Hepatocyte (in vitro differentiated cells): ENCODE results near the gene SRGAP2B. TPM values are rescaled to one million over a fixed set of nuclear protein-coding genes. Genes with fewer than 3 reads are reported as not detected.
"Not testable (repeated sequence)": the region's sequence is repeated elsewhere in the genome, so short reads cannot be mapped to it uniquely, and the experiment has no call there.

Experiments used
- DNase-seq: peaks from one replicate; pipeline ENCODE4 v3.0.0-alpha.2; 2016; ENCODE audit warnings: low spot score
- H2AFZ ChIP-seq: fragments of 200-600 bp; sonication (generic); 2 replicates; pipeline ENCODE4 v1.6.0; 2016; ENCODE audit warnings: antibody characterized with exemption, mild to moderate bottlenecking
- H3K27ac ChIP-seq: fragments of 200-600 bp; sonication (generic); 2 replicates; pipeline ENCODE4 v1.5.1; 2016; ENCODE audit warnings: mild to moderate bottlenecking
- H3K27me3 ChIP-seq: fragments of 200-600 bp; sonication (generic); 2 replicates; pipeline ENCODE4 v1.6.1; 2016
- H3K36me3 ChIP-seq: fragments of 200-600 bp; sonication (generic); replicated peaks from 2 replicates; pipeline ENCODE4 v1.5.1; 2016; ENCODE audit warnings: low read depth; ENCODE audit not compliant: insufficient read depth
- H3K4me1 ChIP-seq: fragments of 200-600 bp; sonication (generic); 2 replicates; pipeline ENCODE4 v1.5.1; 2016; ENCODE audit warnings: mild to moderate bottlenecking, moderate library complexity; ENCODE audit not compliant: insufficient read depth
- H3K4me2 ChIP-seq: fragments of 200-600 bp; sonication (generic); 2 replicates; pipeline ENCODE4 v1.6.0; 2016
- H3K4me3 ChIP-seq: fragments of 200-600 bp; sonication (generic); 2 replicates; pipeline ENCODE4 v1.5.1; 2016; ENCODE audit warnings: mild to moderate bottlenecking
- H3K79me2 ChIP-seq: fragments of 200-600 bp; sonication (generic); 2 replicates; pipeline ENCODE4 v1.6.0; 2017; ENCODE audit warnings: mild to moderate bottlenecking
- H3K9me2 ChIP-seq: fragments of 200-600 bp; sonication (generic); replicated peaks from 2 replicates; pipeline ENCODE4 v1.6.0; 2017; ENCODE audit warnings: mild to moderate bottlenecking; ENCODE audit not compliant: insufficient read depth
- H3K9me3 ChIP-seq: fragments of 200-600 bp; sonication (generic); 2 replicates; pipeline ENCODE4 v1.5.1; 2016; ENCODE audit warnings: low read depth, mild to moderate bottlenecking
- H4K20me1 ChIP-seq: fragments of 200-600 bp; sonication (generic); 2 replicates; pipeline ENCODE4 v1.6.0; 2016; ENCODE audit warnings: mild to moderate bottlenecking; ENCODE audit not compliant: insufficient read depth, poor library complexity, severe bottlenecking
- WGBS: methylation state at CpG from one replicate; pipeline ENCODE4 v1.1.6; 2016; ENCODE audit warnings: low lambda C conversion rate; ENCODE audit errors: missing lambda C conversion rate; 5-methylcytosine and 5-hydroxymethylcytosine counted together
- polyA plus RNA-seq: library from polyadenylated mRNA; unstranded; fragments of >200 nt; fragmentation: Nextera tagmentation; extraction: Ambion mirVana; gene quantifications from 2 replicates; pipeline ENCODE4 v1.2.1, GENCODE V29; 2016
- total RNA-seq: library from RNA; depleted of rRNA; stranded (reverse); fragments of >200 nt; gene quantifications from 2 replicates; pipeline ENCODE4 v1.2.3, GENCODE V29; 2014

SRGAP2B gene
- total and polyA plus RNA-seq, 2 experiments from 2014 or later: 7.1 to 9.0 TPM

DNA sequence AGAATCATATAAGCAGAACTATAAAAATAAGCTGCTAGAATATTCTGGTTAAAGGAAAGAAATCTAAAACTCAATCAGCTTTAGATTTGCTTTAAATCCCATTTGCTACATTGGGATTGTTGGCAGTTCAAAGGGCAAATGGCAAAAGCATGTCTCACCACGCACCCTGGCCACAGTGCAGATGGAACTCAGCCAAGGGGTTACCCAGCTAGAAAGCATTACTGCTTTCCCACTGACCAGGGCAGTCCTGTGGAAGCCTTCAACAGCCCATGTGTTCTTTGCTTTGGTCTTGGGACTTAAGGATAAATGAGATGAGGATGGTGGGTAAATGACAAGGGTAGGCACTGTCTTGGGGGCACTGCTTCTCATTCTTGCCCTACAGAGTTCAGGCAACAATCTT lies 163.6 kb downstream of the SRGAP2B start:
- H3K79me2 ChIP-seq, H3K27ac ChIP-seq, H4K20me1 ChIP-seq, H3K9me3 ChIP-seq, H3K27me3 ChIP-seq, H3K9me2 ChIP-seq, H3K4me1 ChIP-seq, DNase-seq, H3K4me3 ChIP-seq, H2AFZ ChIP-seq, H3K36me3 ChIP-seq, H3K4me2 ChIP-seq: not testable (repeated sequence)
- 67% methylated on average over 1 of the region's 1 CpG for WGBS

DNA sequence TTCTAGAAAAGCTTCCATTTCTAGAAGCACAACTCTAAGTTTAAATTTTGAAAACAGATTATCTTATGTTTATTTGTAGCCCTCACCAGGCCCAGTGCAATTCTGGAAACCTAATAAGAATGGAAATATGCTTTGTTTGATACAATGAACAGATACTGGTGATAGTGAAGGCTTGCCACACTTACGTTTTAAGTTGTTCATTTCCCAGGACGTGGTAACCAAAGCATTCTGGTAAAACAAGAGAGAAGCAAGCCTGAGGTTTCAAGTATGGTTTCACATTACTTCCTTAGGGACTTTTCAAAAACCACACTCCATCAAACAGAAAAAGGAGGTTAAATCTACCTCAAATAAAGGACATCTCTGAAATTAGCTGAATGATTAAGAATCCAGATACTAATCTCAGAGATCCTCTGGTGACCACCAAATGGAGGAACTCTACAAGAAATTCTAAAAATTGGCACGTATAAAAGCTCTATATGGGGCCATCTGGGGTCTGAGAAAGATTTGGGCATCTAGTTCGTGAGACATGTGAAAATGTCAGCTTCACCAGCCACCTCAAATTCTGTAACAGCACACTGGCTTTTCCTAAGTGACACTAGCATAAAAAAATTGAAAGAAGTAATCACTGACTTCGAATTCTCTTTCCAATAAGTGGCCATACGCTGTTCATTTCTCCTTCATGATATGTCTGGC lies 164.9 kb downstream of the SRGAP2B start:
- not testable (repeated sequence) for H3K36me3 ChIP-seq, H3K4me3 ChIP-seq, H2AFZ ChIP-seq, DNase-seq, H3K9me2 ChIP-seq, H3K27ac ChIP-seq, H3K79me2 ChIP-seq, H4K20me1 ChIP-seq, H3K27me3 ChIP-seq, H3K9me3 ChIP-seq, H3K4me2 ChIP-seq, H3K4me1 ChIP-seq
- 94% methylated on average over 4 of the region's 6 CpGs for WGBS

DNA sequence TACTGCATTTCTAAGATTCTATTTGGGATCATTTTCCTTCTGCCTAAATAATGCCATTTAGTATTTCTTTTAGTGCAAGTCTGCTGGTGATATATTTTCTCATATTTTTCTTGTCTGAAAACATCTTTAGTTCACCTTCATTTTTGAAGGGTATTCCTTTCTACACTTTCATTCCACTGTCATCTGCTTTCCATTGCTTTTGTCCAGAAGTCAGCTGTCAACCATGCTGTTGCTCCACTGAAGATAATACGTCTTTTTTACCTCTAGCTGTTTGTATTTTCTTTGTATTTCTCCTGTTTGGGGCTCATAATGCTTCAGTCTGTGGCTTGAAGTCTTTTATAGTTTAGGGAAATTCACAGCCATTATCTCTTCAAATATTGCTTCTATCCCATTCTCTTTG lies 167.8 kb downstream of the SRGAP2B start:
- not testable (repeated sequence) for H3K27me3 ChIP-seq, H3K79me2 ChIP-seq, DNase-seq, H4K20me1 ChIP-seq, H3K4me3 ChIP-seq, H3K4me1 ChIP-seq, H3K4me2 ChIP-seq, H3K27ac ChIP-seq, H3K9me3 ChIP-seq, H3K36me3 ChIP-seq, H3K9me2 ChIP-seq, H2AFZ ChIP-seq
- WGBS: 100% methylated on average over 1 of the region's 1 CpG

DNA sequence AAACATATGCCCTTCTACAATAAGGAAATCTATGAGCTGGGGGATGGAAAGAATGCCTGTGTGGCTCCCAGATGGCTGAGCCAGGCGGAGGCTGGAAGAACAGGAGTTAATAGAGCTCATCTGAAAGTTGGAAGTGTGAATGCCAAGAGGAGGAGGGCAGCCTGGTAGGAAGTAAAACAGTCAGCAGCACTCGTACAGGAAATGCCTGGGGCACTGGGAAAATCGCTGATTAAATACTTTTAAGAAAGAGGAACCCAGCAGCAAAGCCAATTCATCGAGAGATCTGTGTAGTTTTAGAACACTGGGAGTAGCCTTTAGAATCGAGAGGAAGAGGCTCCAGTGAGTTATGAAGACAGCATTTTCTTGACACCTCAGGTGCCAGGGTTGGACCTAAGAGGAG lies 171.5 kb downstream of the SRGAP2B start:
- H3K79me2 ChIP-seq, H3K36me3 ChIP-seq, H4K20me1 ChIP-seq, H3K27ac ChIP-seq, H3K27me3 ChIP-seq, H3K4me3 ChIP-seq, H3K4me2 ChIP-seq, H3K4me1 ChIP-seq, H2AFZ ChIP-seq, DNase-seq, H3K9me3 ChIP-seq, H3K9me2 ChIP-seq: not testable (repeated sequence)
- no CpG with 5 or more reads among the region's 5 CpGs for WGBS

DNA sequence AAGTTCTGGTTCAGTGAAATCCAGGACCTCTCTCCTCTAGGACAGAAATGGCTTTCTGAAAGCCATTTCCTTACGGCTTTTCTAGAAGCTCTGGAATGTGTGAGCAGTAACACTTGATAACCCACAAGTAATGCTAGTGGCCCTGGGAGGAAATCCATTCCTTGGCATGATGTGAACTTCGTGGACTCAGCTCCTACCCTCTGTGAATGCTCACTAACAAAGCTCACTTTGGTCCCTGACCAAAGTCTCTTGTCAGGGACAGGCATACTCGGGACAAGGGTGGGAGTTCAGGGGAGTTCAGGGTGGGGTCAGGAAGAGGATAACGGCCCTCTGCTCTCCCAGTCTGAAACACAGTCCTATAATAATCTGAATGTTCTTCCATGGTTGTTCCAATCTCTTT lies 172.3 kb downstream of the SRGAP2B start:
- H4K20me1 ChIP-seq, H2AFZ ChIP-seq, H3K9me3 ChIP-seq, H3K27me3 ChIP-seq, H3K36me3 ChIP-seq, H3K4me1 ChIP-seq, H3K4me3 ChIP-seq, H3K9me2 ChIP-seq, DNase-seq, H3K79me2 ChIP-seq, H3K4me2 ChIP-seq, H3K27ac ChIP-seq: not testable (repeated sequence)
- 72% methylated on average over 3 of the region's 4 CpGs for WGBS

DNA sequence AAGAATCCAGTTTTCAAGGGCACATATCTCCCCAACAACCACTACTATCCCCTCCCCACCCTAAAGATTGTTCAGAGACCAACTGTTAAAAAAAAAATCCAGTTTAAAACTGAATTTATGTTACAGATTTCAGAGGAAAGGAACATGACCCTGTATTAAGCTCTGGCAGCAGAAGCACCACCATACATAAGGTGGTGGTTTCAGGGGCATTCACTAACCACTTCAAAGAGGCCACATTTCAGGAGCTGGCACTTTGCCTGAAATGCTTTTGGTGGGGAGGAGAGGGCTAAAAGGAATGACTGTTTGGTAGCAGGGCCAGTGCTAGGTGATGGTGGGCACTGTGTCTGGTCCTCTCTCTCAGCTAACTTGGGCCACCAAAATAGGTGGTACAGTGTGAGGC lies 176.0 kb downstream of the SRGAP2B start:
- H3K27ac ChIP-seq, H3K9me3 ChIP-seq, H4K20me1 ChIP-seq, H3K36me3 ChIP-seq, H3K4me3 ChIP-seq, DNase-seq, H3K27me3 ChIP-seq, H3K9me2 ChIP-seq, H2AFZ ChIP-seq, H3K4me2 ChIP-seq, H3K4me1 ChIP-seq, H3K79me2 ChIP-seq: not testable (repeated sequence)

DNA sequence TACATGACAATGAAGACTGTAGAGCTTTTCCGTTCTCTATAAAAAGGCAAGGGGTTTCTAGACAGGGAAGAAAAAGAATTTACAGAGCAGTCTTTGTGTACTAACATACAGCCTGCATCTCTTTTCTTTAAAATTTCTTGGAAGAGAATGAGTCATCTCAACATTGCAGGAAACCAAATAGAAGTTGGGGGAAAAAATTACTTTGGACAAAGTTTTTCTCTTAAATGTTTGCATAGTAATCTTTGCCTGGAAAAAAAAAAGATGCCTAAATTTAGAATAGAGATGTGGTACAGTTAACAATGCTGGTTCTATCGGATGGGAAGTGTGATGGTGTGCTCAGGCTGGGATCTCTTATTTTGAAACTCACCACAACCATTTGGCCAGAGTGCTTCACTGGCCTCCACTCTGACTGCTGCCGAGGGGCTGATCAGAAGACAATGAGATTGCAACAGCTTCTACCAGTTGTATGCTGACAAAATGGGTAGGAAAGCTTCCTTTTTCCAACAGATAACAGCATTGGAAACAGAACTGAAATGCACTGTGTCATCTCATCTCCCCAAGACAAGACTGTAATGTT lies 177.0 kb downstream of the SRGAP2B start:
- H3K4me3 ChIP-seq, H3K79me2 ChIP-seq, H2AFZ ChIP-seq, H3K9me2 ChIP-seq, H3K27ac ChIP-seq, H3K36me3 ChIP-seq, H3K4me2 ChIP-seq, H3K4me1 ChIP-seq, H3K27me3 ChIP-seq, DNase-seq, H4K20me1 ChIP-seq, H3K9me3 ChIP-seq: not testable (repeated sequence)
- WGBS: 67% methylated on average over 2 of the region's 3 CpGs

DNA sequence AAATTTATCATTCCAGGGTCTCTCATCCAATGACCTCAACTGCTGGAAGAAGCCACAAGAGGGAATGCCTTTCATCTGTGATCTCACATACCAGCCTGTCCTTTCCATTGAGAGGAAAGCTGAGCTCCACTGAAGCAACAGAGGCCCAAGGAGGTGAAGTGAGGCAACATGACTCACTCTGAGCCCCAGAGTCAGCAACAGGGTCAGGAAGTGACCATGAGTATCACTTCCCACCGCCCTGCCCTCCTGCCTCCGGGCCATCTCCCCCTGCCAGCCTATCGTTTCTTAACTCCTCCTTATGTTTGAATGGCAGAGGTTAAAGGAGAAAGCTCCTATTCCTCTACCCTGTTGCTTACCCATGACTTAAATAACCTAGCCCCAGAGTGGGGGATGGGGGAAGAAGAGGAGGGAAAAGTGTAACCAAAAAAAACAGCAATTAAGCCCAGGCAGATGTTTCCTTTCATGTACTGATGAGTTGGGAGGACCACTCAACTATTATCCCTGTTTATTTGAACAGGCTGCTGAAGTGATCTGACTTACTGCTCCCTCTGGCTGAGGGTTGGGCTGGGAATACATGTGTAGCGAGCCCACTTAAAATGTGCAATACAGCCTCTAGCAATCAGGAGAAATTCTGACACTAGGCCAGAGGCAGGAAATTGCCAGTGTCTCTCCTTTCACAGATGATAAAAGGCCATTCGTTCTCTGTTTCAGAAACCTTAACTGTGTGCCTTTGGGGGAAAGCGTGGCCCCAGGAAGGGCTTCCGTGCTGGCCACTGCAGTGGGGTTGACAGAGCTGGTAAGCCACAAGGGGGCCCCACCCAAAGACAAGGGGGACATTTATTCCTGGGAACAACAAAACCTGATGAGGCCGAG lies 177.7 kb downstream of the SRGAP2B start:
- H3K27me3 ChIP-seq, H2AFZ ChIP-seq, H3K4me1 ChIP-seq, H3K27ac ChIP-seq, H3K9me2 ChIP-seq, H3K36me3 ChIP-seq, H3K4me2 ChIP-seq, H3K4me3 ChIP-seq, H3K9me3 ChIP-seq, DNase-seq, H4K20me1 ChIP-seq, H3K79me2 ChIP-seq: not testable (repeated sequence)
- WGBS: no CpG with 5 or more reads among the region's 8 CpGs
